Effector CD4-positive, alpha-beta T cell (primary cell): Measurements from ENCODE around the gene RPGR.

ENCODE experiments used
- DNase-seq: peaks from one replicate; pipeline ENCODE4 v3.0.0-alpha.2; 2020

RPGR gene

DNA sequence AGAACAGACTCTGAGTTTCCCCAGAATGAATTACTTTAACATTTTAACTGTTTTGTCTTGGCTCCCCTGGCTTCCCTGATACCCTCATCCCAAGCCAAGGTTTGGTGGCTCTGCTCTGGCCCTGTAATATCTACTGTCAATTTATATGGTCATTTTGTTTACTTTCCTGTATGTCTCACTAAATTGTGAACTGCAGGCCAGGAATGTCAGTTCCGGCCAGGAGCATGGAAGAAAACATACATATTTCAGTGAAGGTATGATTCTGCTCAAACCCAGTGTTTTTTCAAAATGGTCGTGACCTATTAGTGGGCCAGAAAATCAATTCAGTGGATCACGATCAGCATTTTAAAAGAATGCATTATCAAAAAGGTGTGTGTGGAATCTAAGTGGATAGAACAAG lies 1.2 kb downstream of the RPGR start:
- no peak for DNase-seq

DNA sequence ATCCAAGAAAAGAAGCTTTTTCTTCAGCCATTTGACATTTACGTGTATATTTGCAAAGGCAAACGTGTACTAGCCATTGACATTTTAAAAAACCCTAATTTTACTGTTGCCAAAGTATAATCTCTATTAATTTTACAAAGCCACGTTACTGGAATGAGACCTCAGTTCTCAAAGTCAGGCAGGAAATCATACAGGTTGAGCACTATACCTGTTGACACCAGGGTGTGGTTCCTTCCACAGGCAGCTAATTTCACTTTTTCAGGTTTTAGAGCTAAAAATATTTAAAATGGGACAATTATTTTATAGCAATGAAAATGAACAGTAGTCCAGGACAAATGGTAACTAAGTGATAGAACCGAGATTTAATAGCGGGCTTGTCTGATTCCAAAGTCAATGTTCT lies 6.5 kb downstream of the RPGR start:
- no peak for DNase-seq

DNA sequence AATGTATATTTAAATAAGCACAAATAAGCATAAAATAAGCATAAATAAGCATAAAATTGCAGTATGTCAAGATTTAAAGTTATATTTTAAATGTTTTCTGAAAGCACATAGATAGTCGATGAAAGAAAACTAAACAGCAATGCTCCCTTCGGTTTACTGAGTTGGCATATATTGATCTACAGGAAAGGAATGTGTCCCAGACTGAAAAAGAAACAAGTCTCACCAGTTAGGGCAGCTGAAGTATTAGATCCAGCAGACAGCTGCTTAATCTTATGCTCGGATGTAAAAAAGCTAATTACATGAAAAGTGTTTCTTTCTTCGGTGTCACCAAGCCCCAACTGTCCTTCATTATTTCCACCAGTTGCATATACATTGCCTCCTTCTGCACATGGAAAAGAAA lies 8.7 kb downstream of the RPGR start:
- DNase-seq, result no peak

DNA sequence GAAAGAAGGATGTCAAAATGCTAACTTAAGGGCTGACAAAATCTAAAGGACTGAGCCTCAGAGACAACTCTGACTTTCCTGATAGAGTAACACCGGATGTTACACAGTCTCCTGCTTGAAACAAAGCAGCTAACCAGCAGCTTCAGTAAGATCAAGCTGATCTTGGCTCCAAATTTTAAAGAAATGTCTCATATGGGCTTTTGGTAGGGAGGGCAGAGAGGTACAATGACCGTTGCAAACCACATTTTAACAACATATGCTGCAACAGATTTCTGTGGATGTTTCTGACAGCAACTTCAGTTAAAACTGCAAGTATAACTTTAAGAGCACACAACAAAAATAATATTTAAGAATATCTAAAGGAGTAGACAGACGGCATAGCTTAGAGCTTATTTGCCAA lies 9.1 kb downstream of the RPGR start:
- DNase-seq, result no peak

DNA sequence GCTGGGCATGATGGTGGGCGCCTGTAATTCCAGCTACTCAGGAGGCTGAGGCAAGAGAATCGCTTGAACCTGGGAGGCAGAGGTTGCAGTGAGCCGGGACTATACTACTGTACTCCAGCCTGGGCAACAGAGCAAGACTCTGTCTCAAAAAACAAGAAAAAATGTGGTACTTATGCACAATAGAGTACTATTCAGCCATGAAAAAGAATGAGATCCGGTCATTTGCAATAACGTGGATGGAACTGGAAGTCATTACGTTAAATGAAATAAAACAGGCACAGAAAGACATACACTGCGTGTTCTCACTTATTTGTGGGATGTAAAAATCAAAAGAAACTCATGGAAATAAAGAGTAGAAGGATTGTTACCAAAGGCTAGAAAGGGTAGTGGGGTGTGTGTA lies 12.1 kb downstream of the RPGR start:
- DNase-seq, result no peak

DNA sequence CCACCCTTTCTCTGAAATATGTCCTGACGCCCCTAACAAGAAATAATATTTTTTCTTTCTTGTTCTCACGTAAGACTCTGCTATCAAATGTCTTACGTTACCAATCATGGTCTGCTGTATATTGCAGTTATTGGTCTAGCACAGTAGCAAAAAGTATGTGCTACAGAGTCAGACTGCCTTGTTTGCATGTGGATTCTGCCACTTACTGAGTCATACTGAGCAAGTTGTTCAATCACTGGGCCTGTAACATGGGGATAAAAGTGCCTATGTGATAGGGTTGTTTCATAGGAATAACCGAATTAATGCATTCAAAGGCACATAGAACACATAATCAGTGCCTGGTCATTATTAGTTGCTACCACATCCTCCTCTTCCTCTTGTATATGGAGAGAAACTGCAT lies 14.1 kb downstream of the RPGR start:
- DNase-seq, result no peak

DNA sequence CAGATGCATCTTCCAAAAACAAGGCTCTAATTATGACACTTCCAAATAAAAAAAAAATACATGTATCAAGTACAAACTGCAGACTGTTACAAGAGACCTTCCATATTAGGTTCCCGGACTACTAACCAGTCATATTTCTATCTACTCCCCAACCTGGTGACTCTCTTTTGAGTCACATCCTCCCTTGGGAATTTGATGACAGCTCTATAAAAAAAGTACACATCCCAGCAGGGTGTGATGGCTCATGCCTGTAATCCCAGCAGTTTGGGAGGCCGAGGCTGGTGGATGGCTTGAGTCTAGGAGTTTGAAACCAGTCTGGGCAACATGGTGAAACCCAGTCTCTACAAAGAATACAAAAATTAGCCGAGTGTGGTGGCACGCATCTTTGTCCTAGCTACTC lies 14.9 kb downstream of the RPGR start:
- DNase-seq, result no peak

DNA sequence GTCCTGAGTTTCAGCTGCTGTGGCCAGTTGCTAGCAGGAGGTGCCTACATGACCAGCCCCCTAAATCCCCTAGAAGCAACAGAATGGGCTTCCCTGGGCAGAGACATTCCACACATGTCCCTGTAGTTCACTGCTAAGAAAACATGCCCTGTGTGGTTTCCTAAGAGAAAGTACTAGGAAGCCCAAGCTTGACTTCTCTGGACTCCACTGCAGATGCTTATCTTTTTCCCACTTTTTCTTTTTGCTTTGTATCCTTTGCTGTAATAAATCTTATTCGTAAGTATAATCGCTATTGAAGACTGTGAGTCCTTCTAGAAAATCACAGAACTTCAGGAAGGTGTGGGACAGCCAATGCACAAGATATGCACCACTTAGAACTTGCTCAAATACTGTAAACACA lies 15.6 kb downstream of the RPGR start:
- no peak for DNase-seq

DNA sequence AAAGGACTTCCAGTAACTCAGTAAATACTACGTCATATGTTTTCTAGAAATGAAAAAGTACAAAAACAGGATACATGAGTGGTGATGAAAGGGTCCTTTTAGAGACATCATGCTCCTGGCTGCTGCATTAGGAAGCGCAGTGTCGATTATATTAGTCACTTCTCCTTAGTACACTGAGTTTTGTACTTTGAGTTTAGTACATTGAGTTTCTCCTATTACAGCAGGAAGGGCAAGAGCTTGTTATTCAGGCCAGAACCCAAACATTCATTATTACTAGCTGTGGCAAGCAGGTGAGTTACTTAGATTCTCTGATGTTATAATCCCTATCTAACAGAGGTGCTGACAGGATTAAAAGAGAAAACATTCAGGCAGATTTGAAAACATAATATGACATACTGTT lies 21.3 kb downstream of the RPGR start:
- DNase-seq, result no peak

DNA sequence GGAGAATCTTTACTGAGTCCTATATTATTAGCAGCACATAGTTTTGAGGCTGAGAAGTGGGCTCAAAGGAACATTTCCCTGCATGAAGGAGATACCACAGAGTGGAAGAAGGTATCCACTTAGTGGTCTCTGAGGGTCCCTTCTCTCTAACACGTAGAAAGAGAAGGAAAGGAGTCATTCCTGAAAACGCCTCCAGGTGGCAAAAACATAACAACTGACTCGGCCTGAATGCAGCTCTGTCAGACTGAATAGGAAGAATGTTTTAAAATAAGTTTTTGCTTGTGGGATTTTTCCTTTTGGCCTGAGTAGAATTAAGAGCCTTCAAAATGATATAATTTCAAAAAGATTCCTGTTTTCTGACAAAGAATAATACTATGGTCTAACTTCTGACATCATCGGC lies 23.3 kb downstream of the RPGR start:
- DNase-seq, result no peak

DNA sequence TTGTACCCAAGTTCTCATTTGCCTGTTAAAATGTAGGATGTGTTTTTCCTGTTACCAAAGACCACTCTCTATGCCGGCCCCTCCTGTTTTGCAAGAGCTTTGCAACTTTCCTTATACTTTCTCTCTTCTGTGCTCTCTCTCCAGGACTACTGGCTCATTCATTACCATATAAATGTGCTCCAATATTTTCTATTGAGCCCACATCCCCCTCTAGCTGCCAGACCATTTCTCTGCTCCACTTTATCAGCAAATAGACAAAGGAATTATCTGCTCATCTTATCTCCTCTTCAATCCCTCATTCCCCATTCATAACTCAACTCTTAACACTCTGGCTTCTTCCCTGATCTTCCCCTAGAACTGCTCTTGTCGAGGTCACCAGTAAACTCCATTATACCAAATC lies 33.6 kb downstream of the RPGR start:
- no peak for DNase-seq

DNA sequence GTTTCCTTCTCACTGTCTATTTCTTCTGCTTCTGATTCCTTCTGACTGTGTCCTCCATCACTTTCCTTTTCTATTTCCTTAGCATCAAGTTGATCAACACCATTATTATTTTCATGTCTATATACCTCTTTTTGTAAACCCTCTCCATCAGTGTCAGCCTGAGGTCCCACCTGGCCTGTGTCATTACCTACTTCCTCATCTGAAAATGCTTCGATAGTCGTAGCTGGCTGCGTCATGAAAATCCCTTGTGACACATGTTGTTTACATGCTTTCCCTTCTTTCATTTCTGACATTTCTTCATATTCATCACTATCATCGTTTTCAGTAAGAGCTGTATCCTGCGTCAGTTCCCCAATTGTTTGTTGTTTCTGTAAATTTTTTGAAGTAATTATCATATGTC lies 39.6 kb downstream of the RPGR start:
- DNase-seq, result no peak

DNA sequence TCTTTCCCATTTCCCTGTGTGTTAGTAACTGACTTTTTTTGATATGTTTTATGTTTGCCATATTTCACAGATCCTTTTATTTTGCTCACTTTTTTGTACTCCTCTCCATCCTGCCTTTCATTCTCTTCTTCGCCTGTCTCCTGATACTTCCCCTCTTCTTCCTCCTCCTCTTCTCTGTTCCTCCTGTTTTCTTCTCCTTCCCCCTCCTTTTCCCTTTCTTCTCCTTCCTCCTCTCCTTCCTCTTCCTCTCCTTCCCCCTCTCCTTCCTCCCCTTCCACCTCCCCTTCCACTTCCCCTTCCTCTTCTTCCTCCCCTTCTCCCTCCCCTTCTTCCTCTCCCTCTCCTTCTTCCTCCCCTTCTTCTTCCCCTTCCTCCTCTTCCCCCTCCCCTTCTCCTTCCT lies 41.7 kb downstream of the RPGR start:
- no peak for DNase-seq

DNA sequence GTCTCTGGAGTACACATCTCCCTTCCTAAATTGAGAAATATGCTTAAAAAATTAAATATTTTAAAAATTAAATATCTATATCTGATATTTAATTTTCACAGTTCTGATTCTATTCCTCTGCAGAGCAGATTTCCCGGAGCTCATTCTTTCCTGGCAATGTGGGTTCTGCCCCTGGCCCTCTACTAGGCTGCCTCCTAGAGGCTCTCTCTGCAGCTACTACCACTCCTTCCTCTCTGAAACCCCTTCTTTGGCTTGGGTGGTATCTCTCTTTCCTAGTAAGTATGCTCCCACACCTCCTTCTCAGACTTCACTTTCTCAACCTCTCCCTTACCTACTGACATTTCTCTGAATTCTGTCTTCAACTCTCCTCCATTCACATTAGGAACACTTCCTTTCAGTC lies 45.3 kb downstream of the RPGR start:
- DNase-seq, result no peak

DNA sequence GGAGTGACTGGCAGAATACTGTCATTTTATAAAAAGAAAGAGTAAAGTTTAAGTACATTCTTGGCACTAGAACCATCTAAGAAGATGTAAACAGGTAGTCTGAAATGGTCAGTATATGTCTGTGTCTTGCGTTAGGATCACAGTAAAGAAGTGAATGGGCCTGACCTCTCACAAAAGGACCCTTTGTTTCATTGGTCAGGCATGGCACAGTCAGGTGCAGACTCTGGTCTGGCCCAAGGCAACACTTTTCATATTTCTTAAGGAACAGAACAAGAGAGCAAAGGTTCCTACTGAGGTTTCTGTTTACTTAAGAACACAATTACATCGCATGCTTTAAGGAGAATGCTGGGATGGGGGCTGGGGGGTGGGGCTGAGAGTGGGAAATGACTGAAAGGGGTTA lies 48.1 kb downstream of the RPGR start:
- DNase-seq, result no peak

DNA sequence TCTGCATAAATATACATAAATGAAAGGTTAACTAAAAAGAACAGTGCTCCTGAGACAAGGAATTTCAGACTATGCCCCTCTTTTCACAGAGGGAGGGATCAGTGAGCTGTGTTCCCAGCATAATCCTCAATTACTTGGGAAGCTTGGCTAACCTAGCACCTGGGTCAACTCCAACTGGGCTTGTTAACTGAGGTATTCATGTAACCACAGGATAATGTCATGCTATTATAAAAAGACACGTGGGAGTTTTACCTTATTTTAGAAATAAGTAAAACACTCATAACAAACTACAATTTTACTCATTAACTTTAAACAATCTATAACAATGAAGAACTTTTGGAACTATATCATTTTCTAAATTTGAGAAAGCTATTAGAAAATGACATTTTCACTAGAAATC lies 48.6 kb downstream of the RPGR start:
- DNase-seq, result no peak

DNA sequence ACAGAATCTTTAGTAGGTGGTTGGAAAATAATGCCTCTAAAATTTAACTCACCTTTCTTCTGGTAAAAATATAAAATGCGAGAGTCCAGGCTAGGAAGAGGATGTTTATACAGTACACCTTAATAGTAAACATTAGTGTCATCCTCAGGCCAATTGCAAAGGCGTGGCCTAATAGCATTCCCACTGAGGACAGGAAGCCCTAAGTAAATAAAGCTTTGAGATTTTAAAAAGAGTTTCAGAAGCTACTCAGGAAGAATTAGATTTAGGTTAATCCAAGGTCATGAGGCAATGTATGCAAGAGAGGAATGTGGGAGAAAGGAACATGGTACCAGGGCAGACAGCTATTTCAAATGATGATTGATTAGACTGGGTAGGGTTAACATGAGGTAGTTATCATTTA lies 49.5 kb downstream of the RPGR start:
- no peak for DNase-seq

DNA sequence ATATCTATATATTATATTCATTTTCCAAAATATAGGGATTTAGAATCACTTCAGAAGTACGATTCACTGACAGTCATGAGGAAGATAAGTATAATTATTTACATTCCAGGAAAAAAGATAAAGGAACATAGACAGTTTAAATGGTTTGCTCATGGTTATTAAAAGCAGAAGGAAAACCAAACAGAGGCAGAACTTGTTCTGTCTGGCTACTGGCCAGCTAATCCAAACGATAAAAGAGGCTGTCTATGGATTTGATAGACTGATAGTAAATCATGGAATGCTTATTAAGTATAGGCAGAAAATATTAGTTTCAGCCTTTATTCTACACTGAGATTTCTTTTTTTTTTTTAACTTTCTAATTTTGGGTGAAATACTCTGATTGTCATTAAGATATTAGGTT lies 50.2 kb downstream of the RPGR start:
- DNase-seq, result no peak

DNA sequence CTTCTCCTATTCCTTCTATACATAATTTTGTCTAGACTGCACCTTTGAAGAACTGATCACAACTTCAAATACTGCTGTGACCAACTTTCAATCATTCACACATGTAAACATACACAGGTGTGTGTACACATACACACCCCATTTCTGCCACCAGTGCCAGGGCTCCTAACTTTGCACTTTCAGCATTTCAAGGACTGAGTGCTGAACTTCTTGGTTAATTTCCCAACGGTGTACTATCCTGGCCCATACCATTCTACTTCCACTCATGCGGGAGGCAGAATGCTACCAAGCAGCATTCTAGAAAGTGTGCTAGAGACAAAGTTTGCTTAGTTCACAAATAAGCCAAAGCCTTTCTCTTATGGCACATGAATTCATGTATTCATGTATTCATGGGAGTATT lies 51.2 kb downstream of the RPGR start:
- DNase-seq, result no peak

DNA sequence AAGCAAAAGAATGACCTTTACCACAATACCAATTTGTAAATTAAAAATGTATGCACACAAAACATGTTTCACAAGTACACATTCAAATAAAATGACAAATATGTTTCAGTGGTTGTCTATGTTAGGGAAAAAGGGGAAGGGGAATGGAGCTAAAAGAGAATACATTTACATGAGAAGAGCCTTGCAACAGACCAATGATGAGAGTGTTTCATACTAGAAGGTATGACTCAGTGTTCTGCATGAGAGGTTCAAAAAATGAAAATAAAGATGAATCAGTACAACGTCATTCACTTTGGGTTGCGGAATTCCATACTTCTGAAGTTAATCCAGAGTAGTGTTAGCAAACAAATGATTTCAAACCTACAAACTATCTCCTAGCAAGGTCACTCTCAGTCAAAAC lies 51.7 kb downstream of the RPGR start:
- DNase-seq, result no peak

DNA sequence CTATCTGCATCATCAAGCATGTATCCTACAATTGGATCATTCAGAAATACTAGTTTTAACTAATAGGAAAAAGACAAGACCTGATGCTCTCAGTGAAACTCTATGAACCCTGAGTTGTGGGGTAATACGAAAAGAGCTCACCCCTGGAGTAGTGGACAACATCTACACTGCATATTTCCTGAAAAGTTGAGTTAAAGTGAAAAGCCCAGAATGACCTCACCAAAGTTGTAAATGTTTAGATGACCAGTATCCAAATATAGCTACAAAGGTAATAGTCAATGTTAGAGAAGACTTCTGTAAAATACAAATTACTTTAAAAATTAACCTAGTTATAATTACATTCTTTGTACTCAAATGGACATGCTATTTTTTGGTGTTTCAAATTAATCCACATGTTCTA lies 53.9 kb downstream of the RPGR start:
- no peak for DNase-seq

DNA sequence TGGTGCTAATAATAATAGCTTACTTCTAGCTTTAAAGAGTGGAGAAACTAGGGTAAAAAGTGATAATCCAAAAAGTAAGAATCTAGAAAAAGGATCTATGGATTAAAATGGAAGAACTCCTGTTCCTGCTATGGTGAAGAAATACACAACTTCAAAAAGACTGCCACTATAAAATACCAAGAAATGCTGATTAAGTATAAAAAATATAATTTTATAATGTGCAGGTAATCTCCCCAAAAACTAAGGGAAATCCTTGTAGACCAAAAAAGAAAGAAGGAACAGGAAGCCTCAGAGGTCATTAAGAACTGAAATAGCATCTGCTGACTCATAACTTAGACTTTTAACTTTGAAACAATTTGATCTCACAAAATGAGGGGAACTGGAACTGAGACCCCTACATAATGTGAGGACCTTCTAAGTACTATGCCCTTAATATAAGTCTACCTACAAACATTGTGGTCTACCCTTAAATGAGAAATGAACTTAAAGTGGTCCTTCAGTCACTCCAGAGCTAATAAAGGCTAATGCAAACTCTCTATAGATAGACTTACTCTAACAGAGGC lies 56.1 kb downstream of the RPGR start:
- no peak for DNase-seq

DNA sequence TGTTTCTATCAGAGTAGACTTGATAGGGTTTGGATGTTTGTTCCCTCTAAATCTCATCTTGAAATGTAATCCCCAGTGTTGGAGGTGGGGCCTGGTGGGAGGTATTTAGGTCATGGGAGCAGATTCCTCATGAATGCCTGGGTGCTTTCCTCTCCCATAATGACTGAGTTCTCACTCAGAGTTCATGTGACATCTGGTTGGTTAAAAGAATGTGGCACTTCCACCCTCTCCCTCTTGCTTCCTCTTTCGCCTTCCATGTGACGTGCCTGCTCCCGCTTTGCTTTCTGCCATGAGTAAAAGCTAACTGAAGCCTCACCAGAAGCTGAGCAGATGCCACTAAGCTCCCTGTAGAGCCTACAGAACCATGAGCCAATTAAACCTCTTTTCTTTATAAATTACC lies 59.3 kb downstream of the RPGR start:
- no peak for DNase-seq

DNA sequence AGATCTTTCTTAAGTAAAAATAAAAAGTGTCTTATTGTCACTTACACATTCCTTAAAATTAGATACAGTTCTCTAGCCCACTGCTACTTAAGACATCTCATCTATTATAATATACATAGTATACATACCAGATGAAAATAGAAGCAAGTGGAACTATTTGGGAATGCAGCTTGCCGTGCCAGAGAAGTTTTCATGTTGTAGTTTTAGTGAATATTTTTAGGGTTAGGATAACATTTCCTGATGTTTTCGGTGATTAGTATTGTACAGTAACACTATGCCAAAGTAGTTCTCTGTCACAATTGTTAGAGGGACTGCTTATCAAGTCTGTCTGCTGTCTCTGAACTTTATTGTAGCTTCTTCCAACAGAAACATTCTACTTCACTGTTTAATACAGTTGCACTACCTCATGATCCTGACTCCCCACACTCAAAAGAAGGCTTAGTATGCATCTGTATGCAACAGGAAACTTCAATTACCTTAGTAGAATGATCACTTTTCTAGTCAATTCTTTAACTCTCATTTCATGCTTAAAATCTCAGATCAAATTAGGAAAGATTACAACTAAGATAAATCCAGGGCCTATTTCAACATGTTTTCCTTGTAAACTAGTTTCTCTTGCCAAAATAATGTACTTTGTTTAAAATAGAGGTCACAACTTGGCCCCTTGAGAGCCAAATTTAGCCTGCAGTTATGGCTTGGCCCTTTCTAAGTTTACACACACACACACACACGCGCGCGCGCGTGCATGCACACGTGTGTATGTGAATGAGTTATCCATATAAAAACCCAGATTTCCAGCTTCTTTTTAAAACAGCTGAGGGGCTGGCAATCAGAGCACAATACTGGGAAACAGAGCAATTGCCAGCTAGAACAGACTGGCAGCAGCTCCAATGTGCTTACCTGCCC lies 64.3 kb downstream of the RPGR start:
- no peak for DNase-seq

DNA sequence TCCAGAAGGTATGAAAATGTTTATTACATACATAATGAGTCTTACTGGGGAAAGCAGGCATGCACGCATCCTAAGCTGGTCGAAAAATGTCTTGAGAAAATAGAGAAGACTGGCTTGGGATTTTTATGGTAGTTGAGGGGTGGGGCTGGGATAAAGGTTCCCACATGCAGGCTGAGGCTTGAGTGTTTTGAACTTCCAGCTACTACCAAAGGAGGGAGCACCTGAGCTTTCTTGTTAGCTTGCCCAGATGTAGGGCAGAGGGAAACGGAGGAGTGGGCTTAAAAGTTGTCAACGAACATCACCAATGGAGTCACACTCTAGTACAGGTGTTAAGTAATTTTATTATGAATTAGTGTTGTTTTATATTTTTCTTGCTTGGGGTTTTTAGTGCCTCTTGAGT lies 67.1 kb downstream of the RPGR start:
- DNase-seq, result no peak
